ENCODE results near the gene WWC1.

WWC1 gene

GRCh38 chr5:168291342-168291963 lies at the start of gene WWC1:
Gene WWC1, plus strand, starts transcription at chr5:168291645. Its CDS starts 508 bp downstream, at chr5:168292153.
- peak; percentile 61 to 81 for DNase-seq

- no peak for DNase-seq
These were observed 46.4 kb upstream of the WWC1 start for GRCh38 chr5:168244838-168245559.

- DNase-seq, result no peak
These were observed 41.5 kb upstream of the WWC1 start for GRCh38 chr5:168249923-168250322.

- no peak for DNase-seq
These were observed 40.2 kb upstream of the WWC1 start for GRCh38 chr5:168251259-168251658.

- no peak for DNase-seq
These were observed 37.3 kb upstream of the WWC1 start for GRCh38 chr5:168254013-168254693.

GRCh38 chr5:168260353-168261226 lies 30.9 kb upstream of the WWC1 start:
- no peak for DNase-seq

GRCh38 chr5:168261227-168261571 lies 30.2 kb upstream of the WWC1 start:
- DNase-seq, result no peak

GRCh38 chr5:168262042-168262743 lies 29.3 kb upstream of the WWC1 start:
- no peak for DNase-seq

GRCh38 chr5:168263121-168263520 lies 28.3 kb upstream of the WWC1 start:
- no peak for DNase-seq

- DNase-seq, result no peak
These were observed 25.4 kb upstream of the WWC1 start for GRCh38 chr5:168266016-168266415.

GRCh38 chr5:168268949-168269936 lies 22.2 kb upstream of the WWC1 start:
- peak; percentile 61 to 71 for DNase-seq

GRCh38 chr5:168269937-168270330 lies 21.5 kb upstream of the WWC1 start:
- no peak for DNase-seq

- DNase-seq, result no peak
These were observed 21.0 kb upstream of the WWC1 start for GRCh38 chr5:168270476-168270875.

- DNase-seq, result no peak
These were observed 18.1 kb upstream of the WWC1 start for GRCh38 chr5:168273056-168273980.

- no peak for DNase-seq
These were observed 17.0 kb upstream of the WWC1 start for GRCh38 chr5:168274406-168274805.

GRCh38 chr5:168275940-168276339 lies 15.5 kb upstream of the WWC1 start:
- DNase-seq, result no peak

GRCh38 chr5:168282120-168282519 lies 9.3 kb upstream of the WWC1 start:
- DNase-seq, result peak in 1 of 2 donors; percentile 13

GRCh38 chr5:168284809-168285208 lies 6.6 kb upstream of the WWC1 start:
- no peak for DNase-seq

- no peak for DNase-seq
These were observed 5.7 kb upstream of the WWC1 start for GRCh38 chr5:168285696-168286095.

- DNase-seq, result no peak
These were observed 5.1 kb upstream of the WWC1 start for GRCh38 chr5:168286386-168286785.

Measured in CD4-positive, alpha-beta T cell treated with Interleukin-4 for 1 hour (primary cell).